Measurements from ENCODE around the gene SDHAF1. TPM values are rescaled to one million over a fixed set of nuclear protein-coding genes. Genes with fewer than 3 reads are reported as not detected.
"Not testable (repeated sequence)": the region's sequence is repeated elsewhere in the genome, so short reads cannot be mapped to it uniquely, and the experiment has no call there.

SDHAF1 gene
- polyA plus RNA-seq (2014; cell fraction: cytosol; rRNA removed), result 74.6 and 93.5 TPM in 2 replicates
- polyA plus RNA-seq (2014; cell fraction: nucleus; rRNA removed), result 52.2 and 66.7 TPM in 2 replicates

- peak; percentile 91 for DNase-seq (ENCODE audit: low spot score)
Measured at GRCh38 chr19:35995048-35995993, at the start of gene SDHAF1. TSS of gene SDHAF1 (plus strand) at chr19:35995188. CDS start at chr19:35995275, 87 bp downstream.

- DNase-seq (ENCODE audit: low spot score), result no peak
Measured at GRCh38 chr19:35946203-35946602, 48.8 kb upstream of the SDHAF1 start.

- no peak for DNase-seq (ENCODE audit: low spot score)
Measured at GRCh38 chr19:35949131-35949530, 45.9 kb upstream of the SDHAF1 start.

- no peak for DNase-seq (ENCODE audit: low spot score)
Measured at GRCh38 chr19:35955881-35956634, 38.9 kb upstream of the SDHAF1 start.

- DNase-seq (ENCODE audit: low spot score), result not testable (repeated sequence)
Measured at GRCh38 chr19:35957411-35957810, 37.6 kb upstream of the SDHAF1 start.

GRCh38 chr19:35958660-35959039, 36.3 kb upstream of the SDHAF1 start:
- no peak for DNase-seq (ENCODE audit: low spot score)

- no peak for DNase-seq (ENCODE audit: low spot score)
Measured at GRCh38 chr19:35959040-35959967, 35.7 kb upstream of the SDHAF1 start.

GRCh38 chr19:35959968-35960320, 35.0 kb upstream of the SDHAF1 start:
- no peak for DNase-seq (ENCODE audit: low spot score)

GRCh38 chr19:35960432-35960972, 34.5 kb upstream of the SDHAF1 start:
- no peak for DNase-seq (ENCODE audit: low spot score)

- no peak for DNase-seq (ENCODE audit: low spot score)
Measured at GRCh38 chr19:35963514-35963913, 31.5 kb upstream of the SDHAF1 start.

GRCh38 chr19:35966771-35967170, 28.2 kb upstream of the SDHAF1 start:
- DNase-seq (ENCODE audit: low spot score), result no peak

GRCh38 chr19:35973487-35973886, 21.5 kb upstream of the SDHAF1 start:
- DNase-seq (ENCODE audit: low spot score), result no peak

GRCh38 chr19:35975608-35976214, 19.3 kb upstream of the SDHAF1 start:
- DNase-seq (ENCODE audit: low spot score), result no peak

- peak; percentile 63 for DNase-seq (ENCODE audit: low spot score)
Measured at GRCh38 chr19:35977446-35978222, 17.4 kb upstream of the SDHAF1 start.

GRCh38 chr19:35978271-35978670, 16.7 kb upstream of the SDHAF1 start:
- DNase-seq (ENCODE audit: low spot score), result no peak

- DNase-seq (ENCODE audit: low spot score), result no peak
Measured at GRCh38 chr19:35978832-35979365, 16.1 kb upstream of the SDHAF1 start.

- DNase-seq (ENCODE audit: low spot score), result not testable (repeated sequence)
Measured at GRCh38 chr19:35980997-35981396, 14.0 kb upstream of the SDHAF1 start.

GRCh38 chr19:35983177-35983576, 11.8 kb upstream of the SDHAF1 start:
- no peak for DNase-seq (ENCODE audit: low spot score)

GRCh38 chr19:35986111-35986510, 8.9 kb upstream of the SDHAF1 start:
- DNase-seq (ENCODE audit: low spot score), result no peak
